Natural killer cell treated with Interleukin-12 subunit alpha and Interleukin-12 subunit beta and Interleukin-15 and Interleukin-18, amount 100 ng/mL, for 72 hours (primary cell): ENCODE measurements around the gene FMN1. TPM values are rescaled to one million over a fixed set of nuclear protein-coding genes. Genes with fewer than 3 reads are reported as not detected.

Experiments
- ATAC-seq, 2 donors: fragments of 150-1000 bp; cut with Tn5 transposase in 1 of 2; sonication (Bioruptor Pico), chemical (Tn5 transposase) in 1 of 2; 2 replicates each; pipeline ENCODE4 v1.10.0; 2021
- DNase-seq: peaks from one replicate; pipeline ENCODE4 v3.0.0; 2022; ENCODE audit warnings: low spot score
- H3K27ac Mint-ChIP-seq, 2 donors: 1 replicate in 1 of 2; 2 replicates in 1 of 2; pipeline ENCODE4 v1.8.0; 2022; ENCODE audit warnings: mixed read lengths in 2 of 2, mild to moderate bottlenecking in 1 of 2, moderate library complexity in 1 of 2
- H3K27me3 Mint-ChIP-seq, 2 donors: 1 replicate in 1 of 2; 2 replicates in 1 of 2; pipeline ENCODE4 v1.8.0; 2022; ENCODE audit warnings: mixed read lengths in 2 of 2
- H3K36me3 Mint-ChIP-seq: one replicate; pipeline ENCODE4 v1.8.0; 2022; ENCODE audit warnings: mixed read lengths
- H3K4me1 Mint-ChIP-seq, 2 donors: 1 replicate in 1 of 2; 2 replicates in 1 of 2; pipeline ENCODE4 v1.8.0; 2022; ENCODE audit warnings: low read depth in 2 of 2, mixed read lengths in 2 of 2, mild to moderate bottlenecking in 1 of 2
- H3K4me3 Mint-ChIP-seq: one replicate; pipeline ENCODE4 v1.8.0; 2022; ENCODE audit warnings: mixed read lengths
- H3K9me3 Mint-ChIP-seq: 2 replicates; pipeline ENCODE4 v1.8.0; 2022; ENCODE audit warnings: mixed read lengths
- total RNA-seq, 2 donors: library from RNA; stranded (reverse); gene quantifications; one replicate each; pipeline ENCODE4 v1.2.3, GENCODE V29; 2022

The FMN1 gene
- total RNA-seq, 2 donors from 2014 or later, result 0.55 to 2.6 TPM

DNA sequence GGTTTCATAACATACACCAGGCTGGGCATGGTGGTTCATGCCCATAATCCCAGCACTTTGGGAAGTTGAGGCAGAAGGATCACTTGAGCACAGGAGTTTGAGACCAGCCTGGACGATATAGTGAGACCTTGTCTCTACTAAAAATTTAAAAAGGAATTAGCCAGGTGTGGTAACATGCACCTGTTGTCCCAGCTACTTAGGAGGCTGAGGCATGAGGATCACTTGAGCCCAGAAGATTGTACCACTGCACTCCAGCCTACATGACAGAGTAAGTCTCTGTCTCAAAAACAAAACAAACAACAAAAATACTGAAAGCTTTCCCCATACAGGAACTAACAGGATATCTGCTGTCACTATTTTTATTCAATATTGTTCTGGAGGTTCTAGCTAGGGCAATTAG lies 455.8 kb downstream of the FMN1 start:
- no peak for ATAC-seq
- H3K4me1 Mint-ChIP-seq, result no peaks in the 10 kb centered on the region
- H3K27ac Mint-ChIP-seq, result no peak overlapping the region
- H3K9me3 Mint-ChIP-seq, result no peaks in the 10 kb centered on the region
- H3K4me3 Mint-ChIP-seq, result no peak overlapping the region
- no peaks in the 10 kb centered on the region for H3K36me3 Mint-ChIP-seq
- H3K27me3 Mint-ChIP-seq, result peaks cover 34 to 61% of the 10 kb centered on the region in 2 donors
- DNase-seq, result no peak

DNA sequence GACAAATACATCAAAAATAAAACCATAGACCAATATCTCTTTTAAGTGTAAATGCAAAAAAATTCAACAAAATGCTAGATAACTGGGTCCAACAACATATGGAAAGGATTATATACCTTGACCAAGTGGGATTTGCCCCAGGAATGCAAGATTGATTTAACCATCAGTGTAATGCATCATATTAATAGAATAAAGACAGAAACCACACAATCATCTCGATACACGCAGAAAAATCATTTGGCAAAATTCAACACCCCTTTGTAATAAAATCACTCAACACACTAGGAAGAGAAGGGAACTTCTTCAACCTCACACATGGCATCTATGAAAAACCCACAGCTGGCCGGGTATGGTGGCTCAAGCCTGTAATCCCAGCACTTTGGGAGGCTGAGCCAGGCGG lies 457.2 kb downstream of the FMN1 start:
- no peak for DNase-seq
- no peak overlapping the region for H3K4me3 Mint-ChIP-seq
- ATAC-seq, result no peak
- no peaks in the 10 kb centered on the region for H3K9me3 Mint-ChIP-seq
- peaks cover 34 to 61% of the 10 kb centered on the region in 2 donors for H3K27me3 Mint-ChIP-seq
- no peak overlapping the region for H3K27ac Mint-ChIP-seq
- H3K36me3 Mint-ChIP-seq, result no peaks in the 10 kb centered on the region
- H3K4me1 Mint-ChIP-seq, result no peaks in the 10 kb centered on the region

DNA sequence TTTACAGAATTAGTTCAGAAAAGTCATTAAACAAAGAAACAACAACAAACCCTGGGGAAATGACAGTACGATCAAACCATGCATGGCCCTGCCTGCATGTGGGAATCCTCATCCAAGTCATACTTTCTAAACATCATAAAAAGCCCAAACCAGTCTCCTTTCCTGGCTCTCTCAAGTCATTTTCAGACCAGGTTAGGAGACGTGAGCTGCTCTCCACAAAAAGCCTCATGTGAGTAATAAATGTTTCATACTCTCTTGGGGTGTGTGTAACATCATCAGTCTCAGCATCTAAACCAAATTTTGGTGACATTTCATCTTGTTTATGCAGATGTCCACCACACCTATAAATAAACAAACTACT lies 457.8 kb downstream of the FMN1 start:
- peaks cover 32 to 58% of the 10 kb centered on the region in 2 donors for H3K27me3 Mint-ChIP-seq
- H3K9me3 Mint-ChIP-seq, result no peaks in the 10 kb centered on the region
- no peak overlapping the region for H3K27ac Mint-ChIP-seq
- no peak for ATAC-seq
- no peak for DNase-seq
- H3K36me3 Mint-ChIP-seq, result no peaks in the 10 kb centered on the region
- no peaks in the 10 kb centered on the region for H3K4me1 Mint-ChIP-seq
- H3K4me3 Mint-ChIP-seq, result no peak overlapping the region

DNA sequence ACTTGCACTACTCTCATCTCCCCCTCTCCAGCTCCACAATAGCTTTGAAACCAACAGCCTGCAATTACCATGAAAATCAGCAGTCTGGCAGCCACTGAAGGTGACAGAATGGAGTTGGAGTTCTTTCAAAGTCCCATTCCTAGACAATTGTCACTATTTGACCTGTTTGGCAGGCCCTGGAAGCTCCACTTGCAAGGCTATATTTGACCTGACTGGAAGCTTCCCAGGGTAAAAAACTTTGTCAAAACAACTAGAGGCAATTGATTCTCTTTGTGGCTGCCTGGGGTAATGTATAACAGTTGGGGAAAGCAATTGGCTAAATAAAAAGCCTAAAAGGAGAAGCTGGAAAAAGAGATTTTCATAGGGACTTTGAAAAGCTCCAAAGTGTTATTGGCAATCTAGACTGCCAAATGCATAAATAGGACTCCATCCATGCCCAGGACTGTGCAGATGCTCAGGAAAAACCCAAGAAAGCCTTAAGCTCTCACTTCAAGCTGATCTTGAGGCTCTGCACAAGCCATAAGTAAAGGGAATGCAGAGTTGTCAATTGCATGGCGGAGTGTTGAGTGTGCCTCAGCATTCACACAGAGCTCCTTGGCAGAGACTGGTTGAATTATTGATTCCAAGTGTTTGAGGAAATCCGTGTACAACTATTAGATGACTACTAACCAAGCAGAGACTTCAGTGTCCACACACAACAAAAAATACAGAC lies 458.4 kb downstream of the FMN1 start:
- ATAC-seq (no peak), DNase-seq (no peak)
- no peak overlapping the region for H3K4me3 Mint-ChIP-seq
- peaks cover 32 to 53% of the 10 kb centered on the region in 2 donors for H3K27me3 Mint-ChIP-seq
- H3K9me3 Mint-ChIP-seq, result no peaks in the 10 kb centered on the region
- no peaks in the 10 kb centered on the region for H3K36me3 Mint-ChIP-seq
- no peak overlapping the region for H3K27ac Mint-ChIP-seq
- no peaks in the 10 kb centered on the region for H3K4me1 Mint-ChIP-seq

DNA sequence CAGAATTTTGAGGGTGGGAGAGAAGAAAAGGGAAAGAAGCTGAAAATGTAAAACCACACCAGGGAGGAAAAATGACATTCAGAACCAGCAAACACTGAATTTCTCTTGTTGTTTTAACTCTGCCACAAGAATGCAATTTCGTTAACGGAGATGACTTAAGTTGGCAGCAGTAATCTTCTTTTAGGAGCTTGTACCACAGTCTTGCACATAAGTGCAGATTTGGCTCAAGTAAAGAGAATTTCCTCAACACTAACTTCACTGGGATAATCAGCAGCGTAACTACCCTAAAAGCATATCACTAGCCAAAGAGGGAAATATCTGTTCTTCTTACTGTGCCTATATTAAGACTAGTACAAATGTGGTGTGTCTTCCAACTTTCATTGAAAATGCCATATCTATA lies 461.2 kb downstream of the FMN1 start:
- ATAC-seq (no peak), DNase-seq (no peak)
- no peak overlapping the region for H3K4me3 Mint-ChIP-seq
- peaks cover 38 to 50% of the 10 kb centered on the region in 2 donors for H3K27me3 Mint-ChIP-seq
- H3K4me1 Mint-ChIP-seq, result no peaks in the 10 kb centered on the region
- no peaks in the 10 kb centered on the region for H3K9me3 Mint-ChIP-seq
- no peak overlapping the region for H3K27ac Mint-ChIP-seq
- H3K36me3 Mint-ChIP-seq, result no peaks in the 10 kb centered on the region

DNA sequence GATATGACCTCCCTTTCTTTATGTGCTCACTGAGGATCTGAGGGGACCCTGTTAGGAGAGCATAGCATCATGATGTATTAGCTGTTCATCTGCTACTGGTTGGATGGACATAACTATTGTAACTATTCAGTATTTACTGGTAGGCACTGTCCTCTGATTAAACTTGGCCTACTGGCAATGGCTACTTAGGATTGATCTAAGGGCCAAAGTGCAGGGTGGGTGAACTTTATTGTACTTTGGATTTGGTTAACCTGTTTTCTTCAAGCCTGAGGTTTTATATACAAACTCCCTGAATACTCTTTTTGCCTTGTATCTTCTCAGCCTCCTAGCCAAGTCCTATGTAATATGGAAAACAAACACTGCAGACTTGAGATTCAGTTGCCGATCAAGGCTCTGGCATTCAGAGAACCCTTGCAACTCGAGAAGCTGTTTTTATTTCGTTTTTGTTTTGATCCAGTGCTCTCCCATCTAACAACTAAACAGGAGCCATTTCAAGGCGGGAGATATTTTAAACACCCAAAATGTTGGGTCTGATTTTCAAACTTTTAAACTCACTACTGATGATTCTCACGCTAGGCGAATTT lies 461.8 kb downstream of the FMN1 start:
- no peak overlapping the region for H3K27ac Mint-ChIP-seq
- H3K27me3 Mint-ChIP-seq, result peaks cover 40 to 50% of the 10 kb centered on the region in 2 donors
- no peaks in the 10 kb centered on the region for H3K9me3 Mint-ChIP-seq
- no peaks in the 10 kb centered on the region for H3K4me1 Mint-ChIP-seq
- DNase-seq, result no peak
- no peaks in the 10 kb centered on the region for H3K36me3 Mint-ChIP-seq
- no peak overlapping the region for H3K4me3 Mint-ChIP-seq
- ATAC-seq, result no peak

DNA sequence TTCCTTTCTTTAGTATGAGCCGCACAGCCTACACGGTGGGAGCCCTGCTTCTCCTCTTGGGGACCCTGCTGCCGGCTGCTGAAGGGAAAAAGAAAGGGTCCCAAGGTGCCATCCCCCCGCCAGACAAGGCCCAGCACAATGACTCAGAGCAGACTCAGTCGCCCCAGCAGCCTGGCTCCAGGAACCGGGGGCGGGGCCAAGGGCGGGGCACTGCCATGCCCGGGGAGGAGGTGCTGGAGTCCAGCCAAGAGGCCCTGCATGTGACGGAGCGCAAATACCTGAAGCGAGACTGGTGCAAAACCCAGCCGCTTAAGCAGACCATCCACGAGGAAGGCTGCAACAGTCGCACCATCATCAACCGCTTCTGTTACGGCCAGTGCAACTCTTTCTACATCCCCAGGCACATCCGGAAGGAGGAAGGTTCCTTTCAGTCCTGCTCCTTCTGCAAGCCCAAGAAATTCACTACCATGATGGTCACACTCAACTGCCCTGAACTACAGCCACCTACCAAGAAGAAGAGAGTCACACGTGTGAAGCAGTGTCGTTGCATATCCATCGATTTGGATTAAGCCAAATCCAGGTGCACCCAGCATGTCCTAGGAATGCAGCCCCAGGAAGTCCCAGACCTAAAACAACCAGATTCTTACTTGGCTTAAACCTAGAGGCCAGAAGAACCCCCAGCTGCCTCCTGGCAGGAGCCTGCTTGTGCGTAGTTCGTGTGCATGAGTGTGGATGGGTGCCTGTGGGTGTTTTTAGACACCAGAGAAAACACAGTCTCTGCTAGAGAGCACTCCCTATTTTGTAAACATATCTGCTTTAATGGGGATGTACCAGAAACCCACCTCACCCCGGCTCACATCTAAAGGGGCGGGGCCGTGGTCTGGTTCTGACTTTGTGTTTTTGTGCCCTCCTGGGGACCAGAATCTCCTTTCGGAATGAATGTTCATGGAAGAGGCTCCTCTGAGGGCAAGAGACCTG lies 463.5 kb downstream of the FMN1 start:
- no peak overlapping the region for H3K4me3 Mint-ChIP-seq
- no peak overlapping the region for H3K27ac Mint-ChIP-seq
- H3K9me3 Mint-ChIP-seq, result peaks cover 5% of the 10 kb centered on the region
- DNase-seq (no peak), ATAC-seq (peak; percentile 24 to 48)
- peaks cover 44 to 45% of the 10 kb centered on the region in 2 donors for H3K27me3 Mint-ChIP-seq
- H3K36me3 Mint-ChIP-seq, result peaks cover 6% of the 10 kb centered on the region
- no peaks in the 10 kb centered on the region for H3K4me1 Mint-ChIP-seq

DNA sequence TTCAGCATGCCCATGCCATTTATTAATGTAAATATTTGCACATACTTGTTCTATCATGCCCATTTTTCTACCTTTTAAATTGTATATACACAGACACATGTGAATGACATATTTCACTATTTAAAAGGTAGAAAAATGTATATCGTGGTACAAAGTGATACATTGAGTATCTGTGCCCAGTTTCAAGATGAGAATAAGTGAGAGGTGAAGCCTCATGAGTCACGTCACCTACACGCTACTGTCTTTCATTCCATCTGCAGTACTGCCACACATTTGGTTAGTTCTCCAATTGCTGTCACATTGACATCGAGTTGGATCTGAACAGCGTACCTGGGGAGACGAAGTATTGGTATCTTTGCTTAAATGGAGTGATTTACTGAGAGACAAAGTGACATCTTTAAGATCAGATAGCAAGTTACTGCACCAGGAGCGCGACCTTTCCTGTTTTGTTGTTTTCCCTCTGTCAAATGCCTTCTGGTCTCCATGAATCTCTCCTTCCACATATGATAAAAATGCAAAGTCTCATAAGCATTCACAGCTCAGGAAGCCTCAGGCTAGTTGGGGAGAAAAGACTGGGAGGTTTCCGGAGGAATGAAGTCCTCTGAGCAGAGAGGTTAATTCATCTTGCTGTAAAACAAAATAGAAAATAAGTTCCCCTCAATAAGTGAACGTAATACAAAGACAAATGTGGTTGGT lies 464.7 kb downstream of the FMN1 start:
- no peak overlapping the region for H3K27ac Mint-ChIP-seq
- H3K4me3 Mint-ChIP-seq, result no peak overlapping the region
- H3K36me3 Mint-ChIP-seq, result peaks cover 7% of the 10 kb centered on the region
- peaks cover 5% of the 10 kb centered on the region for H3K9me3 Mint-ChIP-seq
- H3K27me3 Mint-ChIP-seq, result peaks cover 43 to 55% of the 10 kb centered on the region in 2 donors
- DNase-seq (no peak), ATAC-seq (peak in 1 of 2 donors; percentile 51)
- H3K4me1 Mint-ChIP-seq, result no peaks in the 10 kb centered on the region

DNA sequence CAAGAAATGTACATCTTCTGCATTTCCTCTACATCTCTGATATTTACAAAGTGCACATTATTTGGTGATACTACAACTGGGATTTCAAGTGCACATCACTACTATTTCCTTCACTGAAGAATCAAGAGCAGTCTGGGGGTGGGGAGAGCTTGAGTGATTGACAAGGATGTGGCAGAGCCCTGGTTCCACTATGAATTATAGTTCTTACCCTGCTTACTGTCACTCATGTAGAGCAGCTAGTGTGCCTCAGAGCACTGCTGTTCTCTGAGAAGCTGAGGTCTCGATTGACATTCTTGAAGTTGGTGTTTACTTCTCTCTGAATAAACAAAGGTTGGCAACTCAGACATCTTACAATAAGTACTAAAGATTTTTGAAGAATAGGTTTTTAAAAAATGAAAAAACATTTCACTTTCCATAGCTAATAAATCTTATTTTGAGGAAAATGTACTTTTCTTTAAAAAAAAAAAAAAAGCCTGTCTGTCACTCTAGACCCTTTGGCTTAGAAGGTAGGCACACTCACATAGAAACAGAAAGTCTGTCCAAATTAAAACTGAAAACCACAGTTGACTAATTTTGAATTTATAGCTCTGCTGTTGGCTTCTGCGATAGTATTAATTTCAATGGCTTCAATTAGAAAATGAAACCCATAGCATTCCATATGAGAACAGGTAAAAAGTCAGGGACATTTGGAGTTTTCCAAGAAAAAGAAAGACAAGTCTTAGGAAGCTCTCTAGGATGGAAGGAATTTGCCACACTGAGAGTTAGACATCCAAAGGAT lies 471.2 kb downstream of the FMN1 start:
- Mint-ChIP-seq H3K27ac (no peak overlapping the region), H3K36me3 (peaks cover 7% of the 10 kb centered on the region), H3K4me3 (peak overlapping the region; percentile 31), H3K9me3 (peaks cover 5% of the 10 kb centered on the region), H3K4me1 (peaks cover 15 to 17% of the 10 kb centered on the region in 2 donors), H3K27me3 (peaks cover 48 to 55% of the 10 kb centered on the region in 2 donors)
- DNase-seq (no peak), ATAC-seq (peak; percentile 79 to 96)

DNA sequence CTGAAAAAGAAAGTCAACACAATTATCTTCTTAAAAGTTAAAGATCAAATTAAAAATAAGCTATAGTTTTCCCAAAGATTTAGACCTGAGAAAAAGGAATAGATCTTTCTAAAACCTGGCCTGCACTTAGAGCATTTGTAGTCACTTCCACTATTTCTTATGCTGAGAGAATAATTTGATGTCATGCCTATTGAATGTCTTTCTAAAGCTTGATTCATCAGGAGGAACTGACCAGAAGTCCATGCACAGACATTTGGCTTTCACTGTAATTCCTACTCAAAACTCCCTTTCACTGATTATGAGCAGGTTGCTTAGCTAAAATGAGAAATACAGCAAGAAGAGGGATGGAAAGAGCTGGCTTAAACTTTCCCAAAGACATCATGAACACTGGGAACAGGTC lies 472.4 kb downstream of the FMN1 start:
- Mint-ChIP-seq H3K27me3 (peaks cover 46 to 58% of the 10 kb centered on the region in 2 donors), H3K27ac (no peak overlapping the region), H3K9me3 (peaks cover 5% of the 10 kb centered on the region), H3K36me3 (peaks cover 7% of the 10 kb centered on the region), H3K4me1 (peaks cover 15 to 17% of the 10 kb centered on the region in 2 donors), H3K4me3 (no peak overlapping the region)
- ATAC-seq, result no peak
- no peak for DNase-seq

DNA sequence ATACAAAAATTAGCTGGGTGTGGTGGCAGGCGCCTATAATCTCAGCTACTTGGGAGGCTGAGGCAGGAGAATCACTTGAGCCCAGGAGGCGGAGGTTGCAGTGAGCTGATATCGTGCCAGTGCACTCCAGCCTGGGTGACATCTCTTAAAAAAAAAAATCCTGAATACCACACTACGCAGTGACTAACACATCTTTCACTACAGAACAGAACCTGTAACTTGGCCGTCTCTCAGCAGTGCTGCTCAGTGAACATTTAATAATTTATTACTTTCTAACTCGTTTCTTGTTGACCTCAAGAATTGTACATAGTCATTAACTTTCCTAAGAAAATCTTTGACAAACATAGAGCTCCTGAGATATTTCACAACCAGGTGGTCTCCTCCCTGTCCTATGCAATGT lies 472.9 kb downstream of the FMN1 start:
- ATAC-seq, result no peak
- H3K4me3 Mint-ChIP-seq, result no peak overlapping the region
- H3K36me3 Mint-ChIP-seq, result peaks cover 7% of the 10 kb centered on the region
- no peak for DNase-seq
- H3K9me3 Mint-ChIP-seq, result peaks cover 5% of the 10 kb centered on the region
- peaks cover 49 to 61% of the 10 kb centered on the region in 2 donors for H3K27me3 Mint-ChIP-seq
- H3K4me1 Mint-ChIP-seq, result peaks cover 18 to 21% of the 10 kb centered on the region in 2 donors
- no peak overlapping the region for H3K27ac Mint-ChIP-seq

DNA sequence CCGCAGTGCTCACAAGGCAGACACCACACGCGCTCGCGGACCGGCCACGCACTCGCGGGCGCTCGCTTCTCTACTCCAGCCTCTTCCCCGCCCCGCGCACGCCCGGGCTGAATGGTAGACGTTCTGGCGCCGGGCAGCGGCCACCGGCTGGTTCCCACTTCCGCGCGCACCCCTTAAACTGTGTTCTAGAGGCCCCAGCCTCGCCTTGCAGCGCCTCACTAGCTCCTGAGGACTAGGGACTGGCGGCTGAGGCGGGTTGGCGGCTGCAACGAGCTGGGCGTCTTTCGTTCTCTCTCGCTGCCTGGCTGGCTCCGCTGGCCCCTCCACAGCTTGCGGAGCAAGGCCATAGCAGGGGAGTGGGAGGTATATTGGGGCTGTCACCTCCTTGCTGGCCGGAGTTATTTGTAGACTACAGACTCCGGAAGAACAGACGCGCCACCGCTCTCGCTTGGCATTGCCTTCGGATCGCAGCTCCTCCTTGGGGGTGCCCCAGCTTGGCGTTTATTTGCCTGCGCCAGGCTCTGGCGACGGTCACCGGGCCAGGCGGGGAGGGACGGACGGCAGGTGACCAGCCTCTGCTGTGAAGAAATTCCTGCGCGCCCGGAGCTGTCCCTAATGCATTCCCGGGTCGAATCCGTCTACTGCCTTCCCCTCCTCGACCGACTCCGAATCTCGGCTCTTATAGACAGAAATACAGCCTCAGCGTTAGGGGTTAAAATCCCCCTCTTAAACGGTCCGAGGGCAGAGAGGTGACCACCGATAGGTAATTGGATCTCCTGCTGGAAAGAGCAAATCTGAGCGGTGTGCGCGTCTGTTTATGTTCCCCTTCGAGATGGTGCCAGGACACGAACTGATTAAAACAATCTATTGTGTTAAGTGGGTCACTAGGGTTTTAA lies 475.4 kb downstream of the FMN1 start:
- Mint-ChIP-seq H3K4me1 (peaks cover 23 to 24% of the 10 kb centered on the region in 2 donors), H3K27ac (no peak overlapping the region), H3K36me3 (no peaks in the 10 kb centered on the region), H3K4me3 (peak overlapping the region; percentile 36), H3K9me3 (no peaks in the 10 kb centered on the region), H3K27me3 (peaks cover 50 to 66% of the 10 kb centered on the region in 2 donors)
- no peak for ATAC-seq
- DNase-seq, result no peak
